ENCODE measurements around the gene ZNF853.
"Not testable (repeated sequence)": the region's sequence is repeated elsewhere in the genome, so short reads cannot be mapped to it uniquely, and the experiment has no call there.

The ZNF853 gene

DNA sequence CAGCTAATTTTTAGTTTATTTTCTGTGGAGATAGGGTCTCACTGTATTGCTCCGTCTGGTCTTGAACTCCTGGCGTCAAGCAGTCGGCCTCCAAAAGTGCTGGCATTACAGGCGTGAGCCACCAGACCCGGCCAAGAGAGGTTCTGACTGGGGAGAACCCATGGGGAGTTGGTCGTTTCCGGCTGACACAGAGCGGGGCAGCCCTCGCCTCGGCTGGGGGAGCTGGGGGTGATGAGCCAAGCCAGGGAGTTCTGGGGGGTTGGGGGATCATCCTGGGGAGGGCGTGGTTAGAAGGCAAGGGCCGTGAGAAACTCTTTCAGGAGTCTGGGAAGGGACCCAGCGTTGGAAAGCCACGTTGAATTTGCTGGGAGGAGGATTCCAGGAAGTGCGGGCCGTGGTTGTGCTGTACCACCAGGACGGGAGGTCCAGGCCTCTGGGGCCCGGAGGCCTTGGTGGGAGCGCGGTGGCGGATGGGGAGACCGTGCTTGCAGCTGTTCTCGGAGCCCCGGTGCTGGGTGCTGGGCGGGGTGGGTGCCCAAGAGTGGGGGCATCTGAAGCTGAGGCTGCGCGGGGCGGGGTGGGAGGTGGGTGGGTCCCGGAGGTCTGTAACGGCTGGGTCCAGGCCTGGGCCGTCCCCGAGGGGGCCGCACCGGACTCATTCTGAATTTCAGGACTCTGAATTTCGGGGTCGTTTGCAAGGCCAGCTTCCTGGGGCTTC is 8.4 kb upstream of the ZNF853 start:
- DNase-seq (ENCODE audit: low read depth, low spot score): no peak

DNA sequence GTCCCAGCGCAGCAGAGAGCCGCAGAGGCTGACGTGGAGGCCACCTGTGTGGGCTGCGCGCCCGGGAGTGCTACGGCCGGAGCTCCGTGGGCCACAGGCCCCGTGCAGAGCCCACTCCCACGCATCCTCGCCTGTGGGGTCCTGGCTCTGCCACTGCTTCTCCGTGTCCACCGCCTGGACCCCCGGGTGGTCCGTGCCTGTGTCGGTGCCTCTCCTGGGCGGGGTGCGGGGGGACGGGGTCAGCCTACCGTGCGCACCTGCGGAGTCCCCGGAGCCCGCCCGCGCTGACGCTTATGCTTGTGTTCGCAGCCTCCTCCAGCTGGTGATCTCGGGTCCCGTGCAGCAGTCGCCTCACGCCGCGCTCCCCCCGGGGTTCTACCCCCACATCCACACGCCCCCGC is 7.8 kb upstream of the ZNF853 start:
- DNase-seq (ENCODE audit: low read depth, low spot score): no peak

DNA sequence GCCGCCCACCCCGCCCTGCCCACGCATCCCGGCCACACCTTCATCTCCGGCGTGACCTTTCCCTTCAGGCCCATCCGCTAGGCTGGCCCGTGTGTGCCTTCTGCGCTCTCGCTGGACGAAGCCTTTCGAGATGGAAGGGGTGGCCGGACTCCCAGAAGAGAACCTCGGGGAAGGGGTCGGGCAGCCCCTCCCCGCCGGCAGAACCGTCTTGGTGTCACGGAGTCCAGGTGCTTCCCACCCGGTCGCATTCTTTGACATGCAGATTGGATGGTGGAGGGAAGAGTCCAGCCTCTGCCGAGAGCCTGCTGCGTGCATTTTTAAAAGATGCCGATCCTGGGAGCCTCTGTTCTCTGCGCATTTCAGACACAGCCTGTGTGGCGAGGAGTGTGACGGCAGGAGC is 7.3 kb upstream of the ZNF853 start:
- DNase-seq (ENCODE audit: low read depth, low spot score): no peak

DNA sequence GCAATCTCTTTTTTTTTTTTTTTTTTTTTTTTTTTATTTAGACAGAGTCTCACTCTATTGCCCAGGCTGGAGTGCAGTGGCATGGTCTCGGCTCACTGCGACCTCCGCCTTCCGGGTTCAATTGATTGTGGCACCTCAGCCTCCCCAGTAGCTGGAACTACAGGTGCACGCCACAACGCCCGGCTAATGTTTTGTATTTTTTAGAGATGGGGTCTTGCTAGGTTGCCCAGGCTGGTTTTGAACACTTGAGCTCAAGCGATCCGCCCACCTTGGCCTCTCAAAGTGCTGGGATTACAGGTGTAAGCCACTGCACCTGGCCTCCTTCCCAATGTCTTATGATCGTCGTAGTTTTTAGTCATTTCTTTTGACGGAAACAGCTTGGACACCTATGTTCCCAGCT is 6.6 kb upstream of the ZNF853 start:
- DNase-seq (ENCODE audit: low read depth, low spot score): no peak

DNA sequence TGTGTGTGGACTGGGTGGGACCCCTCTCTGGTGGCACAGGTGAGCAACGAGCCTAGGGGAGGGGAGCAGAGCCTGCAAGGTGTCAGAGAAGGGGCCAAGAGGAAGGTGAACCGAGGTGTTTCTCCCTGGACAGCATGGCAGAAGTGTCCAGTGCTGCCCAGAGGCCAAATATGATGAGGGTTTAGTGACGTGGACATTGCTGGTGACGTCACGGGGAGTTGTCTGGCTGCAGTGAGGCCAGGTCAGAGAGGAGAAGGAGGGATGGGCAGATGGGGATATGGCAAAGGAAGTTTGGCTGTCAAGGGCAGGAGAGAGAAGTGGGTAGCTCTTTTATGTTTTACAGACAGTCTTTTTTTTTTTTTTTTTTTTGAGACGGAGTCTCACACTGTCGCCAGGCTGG is 2.6 kb upstream of the ZNF853 start:
- DNase-seq (ENCODE audit: low read depth, low spot score): no peak

DNA sequence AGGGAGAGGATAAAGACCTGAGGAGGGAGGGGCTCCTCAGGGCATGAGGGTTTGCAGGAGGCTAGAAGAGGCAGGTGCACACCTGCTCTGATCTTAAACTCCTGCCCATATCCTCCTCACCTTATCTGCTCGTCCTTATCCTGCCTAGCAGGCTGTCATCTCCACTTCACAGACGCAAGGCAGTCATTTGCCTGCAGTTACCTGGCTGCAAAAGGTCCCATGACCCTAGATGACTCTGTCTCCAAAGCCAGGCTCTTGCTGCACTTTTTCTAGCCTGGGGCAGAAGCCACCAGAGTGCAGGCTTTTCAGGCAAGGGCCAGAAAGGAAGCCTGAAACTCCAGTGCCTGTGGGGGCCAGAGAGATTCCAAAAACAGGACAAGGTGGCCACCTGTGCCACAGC is 1.7 kb upstream of the ZNF853 start:
- DNase-seq (ENCODE audit: low read depth, low spot score): no peak

DNA sequence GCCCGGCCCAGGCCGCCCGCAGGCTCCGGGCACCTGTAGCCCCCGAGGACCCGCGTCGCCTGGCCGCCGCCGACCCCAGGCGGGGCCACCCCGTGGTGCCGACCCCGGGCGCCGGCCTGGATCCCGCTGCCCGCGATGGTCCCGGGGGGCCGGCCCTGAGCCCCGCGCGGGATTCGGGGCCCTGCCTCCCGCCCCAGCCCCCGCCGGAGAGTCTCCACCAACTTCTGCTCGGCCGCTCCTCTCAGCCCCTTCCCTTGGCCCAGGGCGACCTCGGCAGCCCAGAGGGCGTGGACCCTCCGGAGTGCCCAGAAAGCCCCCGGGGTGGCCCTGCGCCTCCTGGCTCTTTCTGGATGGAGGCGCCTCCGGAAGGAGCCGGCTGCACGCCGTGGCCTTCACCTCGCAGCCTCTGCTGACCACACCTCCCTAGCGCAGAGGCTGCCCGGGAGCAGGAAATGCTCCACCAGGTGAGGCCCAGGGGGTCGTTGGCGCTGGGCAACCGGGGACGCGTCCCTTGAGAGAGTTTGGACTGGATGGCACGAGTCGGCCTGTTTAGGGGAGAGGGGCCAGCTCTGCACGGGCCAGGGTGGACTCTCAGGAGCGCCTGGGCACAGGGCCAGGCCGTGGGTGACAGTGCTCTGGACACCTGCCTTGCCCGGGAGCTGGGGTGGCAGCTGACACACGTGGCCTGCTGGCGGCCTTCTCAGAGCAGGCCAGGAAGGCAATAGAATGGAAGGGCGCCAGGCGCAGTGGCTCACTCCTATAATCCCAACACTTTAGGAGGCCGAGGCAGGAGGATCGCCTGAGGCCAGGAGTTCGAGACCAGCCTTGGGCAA is 529 bp downstream of the ZNF853 start:
- peak; percentile 53 for DNase-seq (ENCODE audit: low read depth, low spot score)

DNA sequence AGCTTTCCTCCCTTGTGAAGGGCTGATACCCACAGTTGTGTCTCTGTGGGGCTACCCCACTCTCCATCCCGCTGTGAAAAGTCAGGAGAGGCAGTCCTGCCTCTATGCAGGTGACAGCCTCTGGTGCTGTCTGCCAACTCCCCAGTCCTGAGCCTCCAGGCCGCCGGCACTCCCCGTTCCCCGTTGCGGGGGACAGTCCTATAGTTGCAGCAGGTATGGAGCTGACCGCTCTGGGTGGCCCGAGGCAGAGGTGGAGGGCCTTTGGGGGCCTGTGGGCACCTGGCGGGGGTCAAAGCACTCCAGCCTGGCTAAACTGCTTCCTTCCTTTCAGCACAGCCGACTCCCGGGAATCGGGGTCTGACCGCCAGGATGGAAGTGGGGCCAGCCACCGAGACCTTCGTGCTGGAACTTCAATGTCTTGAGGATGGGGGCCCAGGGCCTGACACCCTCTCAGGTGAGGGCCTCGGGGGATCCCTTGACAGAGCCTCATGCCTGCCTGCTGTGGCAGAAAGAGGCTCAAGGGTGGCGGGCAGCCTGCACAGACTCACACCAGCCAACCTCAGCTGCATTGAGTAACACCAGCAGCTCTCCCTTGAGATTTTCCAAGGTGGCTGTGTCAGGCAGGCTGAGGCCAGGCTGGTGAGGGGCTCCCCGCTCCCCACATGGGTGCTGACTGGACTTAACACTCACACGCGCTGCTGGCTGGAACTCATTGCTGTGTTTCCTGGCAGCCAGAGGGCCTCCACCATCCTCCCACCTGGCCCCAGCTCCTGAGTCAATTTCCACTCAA is 1.6 kb downstream of the ZNF853 start:
- no peak for DNase-seq (ENCODE audit: low read depth, low spot score)

DNA sequence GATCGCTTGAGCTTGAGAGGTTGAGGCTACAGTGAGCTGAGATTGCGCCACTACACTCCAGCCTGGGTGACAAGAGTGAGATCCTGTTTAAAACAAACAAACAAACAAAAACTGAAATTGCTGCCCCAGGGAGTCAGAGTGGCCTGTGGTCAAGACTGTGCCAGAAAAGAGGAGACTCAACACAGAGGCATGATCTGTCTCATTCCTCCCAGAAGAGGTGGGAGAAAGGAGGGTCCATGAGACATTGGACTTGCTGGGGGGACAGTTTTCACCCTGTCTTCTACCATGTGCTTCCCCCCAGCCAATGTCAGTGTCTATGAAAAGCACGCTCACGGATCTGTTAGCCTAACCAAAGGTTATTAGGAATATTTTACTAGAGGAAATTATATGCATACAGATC is 3.2 kb downstream of the ZNF853 start:
- peak; percentile 26 for DNase-seq (ENCODE audit: low read depth, low spot score)

DNA sequence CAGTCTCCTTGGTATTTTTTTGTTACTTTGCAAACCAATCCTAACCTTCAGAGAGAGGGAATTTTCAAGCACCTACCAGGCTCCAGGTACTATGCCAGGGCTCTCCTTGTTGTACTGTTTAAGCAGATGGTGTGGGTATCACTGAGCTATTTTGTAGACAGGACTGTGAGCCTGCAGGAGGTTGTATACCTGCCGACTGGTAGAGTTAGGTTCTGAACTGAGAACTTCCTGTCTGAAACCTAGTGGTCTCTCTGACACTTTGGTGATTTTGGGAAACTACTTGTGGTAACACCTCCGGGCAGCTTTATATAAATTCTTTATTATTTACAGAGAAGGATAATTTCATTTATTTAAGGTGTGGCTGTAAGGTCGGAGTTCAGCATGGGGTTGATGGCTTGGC is 4.6 kb downstream of the ZNF853 start:
- DNase-seq (ENCODE audit: low read depth, low spot score): no peak

DNA sequence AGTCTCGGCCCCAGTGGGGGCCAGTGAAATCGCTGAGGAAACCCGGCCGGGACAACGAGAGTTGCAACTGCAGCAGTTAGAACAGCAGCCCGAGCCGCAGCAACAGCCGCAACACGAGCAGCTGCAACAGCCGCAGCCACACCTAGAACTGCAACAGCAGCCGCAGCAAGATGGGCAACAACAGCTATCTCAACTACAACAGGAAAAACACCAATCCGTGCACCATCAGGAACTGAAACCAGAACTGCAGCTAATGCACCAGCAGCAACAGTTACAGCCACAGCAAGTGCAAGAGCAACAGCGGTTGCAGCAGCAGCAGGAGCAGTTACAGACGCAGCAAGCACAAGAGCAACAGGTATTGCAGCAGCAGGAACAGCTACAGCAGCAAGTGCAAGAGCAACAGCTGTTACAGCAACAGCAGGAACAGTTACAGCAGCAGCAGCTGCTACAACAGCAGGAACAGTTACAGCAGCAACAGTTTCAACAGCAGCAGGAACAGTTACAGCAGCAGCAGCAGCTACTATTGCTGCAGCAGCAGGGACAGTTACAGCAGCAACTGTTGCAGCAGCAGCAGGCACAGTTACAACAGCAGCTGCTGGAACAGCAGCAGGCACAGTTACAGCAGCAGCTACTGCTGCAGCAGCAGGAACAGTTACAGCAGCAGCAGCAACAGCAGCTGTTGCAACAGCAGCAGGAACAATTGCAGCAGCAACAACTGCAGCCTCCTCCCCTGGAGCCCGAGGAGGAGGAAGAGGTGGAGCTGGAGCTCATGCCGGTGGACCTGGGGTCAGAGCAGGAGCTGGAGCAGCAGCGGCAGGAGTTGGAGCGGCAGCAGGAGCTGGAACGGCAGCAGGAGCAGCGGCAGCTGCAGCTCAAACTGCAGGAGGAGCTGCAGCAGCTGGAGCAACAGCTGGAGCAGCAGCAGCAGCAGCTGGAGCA is 6.1 kb downstream of the ZNF853 start:
- no peak for DNase-seq (ENCODE audit: low read depth, low spot score)

DNA sequence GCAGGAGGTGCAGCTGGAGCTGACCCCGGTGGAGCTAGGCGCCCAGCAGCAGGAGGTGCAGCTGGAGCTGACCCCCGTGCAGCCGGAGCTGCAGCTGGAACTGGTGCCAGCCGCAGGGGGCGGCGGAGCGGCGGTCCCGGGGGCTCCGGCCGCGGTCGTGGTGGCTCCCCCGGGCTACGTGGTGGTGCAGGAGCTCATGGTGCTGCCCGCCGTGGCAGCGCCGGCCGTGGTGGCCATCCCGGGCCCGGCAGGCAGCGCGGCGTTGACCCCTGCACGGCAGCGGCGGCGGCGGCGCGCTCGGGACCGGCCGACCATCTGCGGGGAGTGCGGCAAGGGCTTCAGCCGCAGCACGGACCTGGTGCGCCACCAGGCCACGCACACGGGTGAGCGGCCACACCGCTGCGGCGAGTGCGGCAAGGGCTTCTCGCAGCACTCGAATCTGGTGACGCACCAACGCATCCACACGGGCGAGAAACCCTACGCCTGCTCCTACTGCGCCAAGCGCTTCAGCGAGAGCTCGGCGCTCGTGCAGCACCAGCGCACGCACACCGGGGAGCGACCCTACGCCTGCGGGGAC is 6.8 kb downstream of the ZNF853 start:
- no peak for DNase-seq (ENCODE audit: low read depth, low spot score)

DNA sequence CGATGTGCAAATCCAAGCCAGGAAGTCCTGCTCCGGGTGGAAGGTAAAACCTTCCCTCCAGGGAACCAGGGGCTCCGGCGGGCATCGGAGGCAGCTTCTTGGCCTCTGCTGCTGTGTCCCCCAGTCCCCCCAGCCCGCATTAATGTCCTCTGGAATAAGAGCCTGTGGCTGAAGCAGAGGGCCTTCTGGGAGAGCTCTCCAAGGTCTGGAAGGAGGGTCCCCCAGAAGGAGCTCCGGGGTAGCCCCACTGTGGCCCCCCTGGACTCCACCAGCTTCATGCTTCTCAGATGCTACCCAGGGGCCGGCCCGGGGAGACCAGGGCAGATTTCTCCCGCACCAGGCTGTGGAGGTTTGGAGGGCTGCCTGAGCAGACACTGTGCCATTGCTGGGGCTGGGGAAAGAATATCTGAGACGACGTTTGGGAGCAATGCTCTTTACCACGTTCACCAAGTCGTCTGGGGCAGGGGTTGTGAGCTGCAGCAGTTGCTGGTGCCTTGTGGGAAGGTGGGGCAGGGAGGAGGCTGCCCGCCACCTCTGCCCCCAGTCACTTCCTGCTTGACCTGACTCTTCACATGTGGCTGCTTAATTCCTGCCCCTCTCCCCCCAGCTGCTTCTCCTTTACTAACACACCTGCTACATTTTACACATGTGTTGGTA is 8.3 kb downstream of the ZNF853 start:
- DNase-seq (ENCODE audit: low read depth, low spot score): no peak

DNA sequence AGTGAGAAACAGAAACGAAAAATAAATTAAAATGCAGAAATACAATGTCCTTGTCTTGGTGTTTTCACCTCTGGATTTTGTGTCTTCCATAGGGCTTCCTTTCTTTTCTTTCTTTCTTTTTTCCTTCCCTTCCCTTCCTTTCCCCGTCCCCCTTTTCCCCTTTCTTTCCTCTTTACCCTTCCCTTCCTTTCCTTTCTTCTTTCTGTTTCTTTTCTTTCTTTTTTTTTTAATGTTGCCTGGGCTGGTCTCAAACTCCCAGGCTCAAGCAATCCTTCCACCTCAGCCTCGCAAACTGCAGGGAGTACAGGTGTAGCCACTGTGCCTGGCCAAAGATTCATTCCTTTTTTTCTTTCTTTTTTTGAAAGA is 8.8 kb downstream of the ZNF853 start:
- no peak for DNase-seq (ENCODE audit: low read depth, low spot score)

DNA sequence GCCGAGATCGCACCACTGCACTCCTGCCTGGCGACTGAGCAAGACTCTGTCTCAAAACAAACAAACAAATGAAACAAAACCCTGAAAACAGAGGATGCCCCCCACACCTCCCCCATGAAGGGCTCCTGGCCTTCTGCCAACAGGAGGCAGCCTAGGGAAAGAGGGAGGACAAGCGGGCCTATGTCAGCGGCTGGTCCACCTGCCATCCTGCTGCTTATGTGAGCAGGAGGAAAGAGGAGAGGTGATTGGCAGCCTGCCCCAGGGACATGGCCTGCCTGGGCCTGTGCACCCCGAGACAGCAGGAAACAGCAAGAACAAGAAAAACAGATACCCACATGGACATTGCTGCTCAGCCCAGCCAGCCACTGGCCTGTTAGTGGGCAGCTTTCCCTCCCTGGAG is 12.6 kb downstream of the ZNF853 start:
- DNase-seq (ENCODE audit: low read depth, low spot score): no peak

DNA sequence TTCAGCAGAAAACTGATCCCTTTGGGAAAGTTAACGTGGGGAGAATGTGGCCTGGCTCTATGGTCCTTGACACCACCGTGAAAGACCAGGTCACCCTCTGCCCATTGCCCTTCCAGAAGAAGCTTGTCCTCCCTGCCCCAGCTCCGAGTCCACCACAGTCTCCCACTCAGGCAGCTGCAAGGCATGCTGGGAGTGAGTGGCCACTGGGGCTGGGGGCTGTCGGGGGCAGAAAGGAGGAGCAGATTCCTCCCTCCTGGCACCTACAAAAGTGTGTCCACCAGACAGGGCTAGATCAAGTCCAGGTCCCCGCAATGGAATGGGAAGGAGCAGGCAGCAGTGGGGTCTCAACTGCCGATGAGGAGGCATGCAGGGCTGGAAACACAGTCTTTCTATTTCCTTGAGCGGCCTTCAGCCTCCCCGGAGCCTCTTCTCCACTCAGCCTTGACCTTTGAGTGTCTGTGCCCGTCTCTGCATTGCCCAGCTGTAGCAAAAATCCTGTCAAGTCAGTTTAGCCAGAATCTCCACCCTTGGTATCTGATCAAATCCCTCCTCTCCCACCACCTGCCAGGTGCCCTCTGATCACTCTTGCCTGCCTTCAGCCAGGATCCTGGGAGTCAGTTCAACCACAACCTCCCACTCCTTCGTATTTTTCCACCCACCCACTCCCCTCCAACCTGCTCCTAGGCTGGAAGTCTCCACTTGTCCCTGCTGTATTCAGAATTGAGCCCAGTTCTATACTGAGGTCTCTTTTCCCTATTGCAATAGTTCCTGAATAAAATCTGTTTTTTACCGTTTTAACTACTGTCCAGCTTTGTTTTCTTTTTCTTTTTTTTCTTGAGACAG is 14.8 kb downstream of the ZNF853 start:
- no peak for DNase-seq (ENCODE audit: low read depth, low spot score)

DNA sequence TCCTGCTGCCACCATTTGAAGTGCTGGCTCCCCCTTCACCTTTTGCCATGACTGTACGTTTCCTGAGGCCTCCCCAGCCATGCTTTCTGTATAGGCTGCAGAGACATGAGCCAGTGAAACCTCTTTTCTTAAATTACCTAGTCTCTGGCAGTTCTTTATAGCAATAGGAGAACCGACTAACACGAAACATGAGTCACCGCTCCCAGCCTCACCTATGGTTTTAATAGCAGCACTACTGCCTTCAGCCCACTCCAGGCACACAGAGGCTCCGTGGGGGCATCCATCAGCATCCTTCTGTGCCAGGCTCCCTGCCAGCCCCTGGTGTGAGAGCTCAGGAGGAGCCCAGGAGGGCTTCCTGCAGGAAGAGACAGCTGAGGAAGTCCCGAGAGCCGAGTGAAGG is 16.2 kb downstream of the ZNF853 start:
- no peak for DNase-seq (ENCODE audit: low read depth, low spot score)

DNA sequence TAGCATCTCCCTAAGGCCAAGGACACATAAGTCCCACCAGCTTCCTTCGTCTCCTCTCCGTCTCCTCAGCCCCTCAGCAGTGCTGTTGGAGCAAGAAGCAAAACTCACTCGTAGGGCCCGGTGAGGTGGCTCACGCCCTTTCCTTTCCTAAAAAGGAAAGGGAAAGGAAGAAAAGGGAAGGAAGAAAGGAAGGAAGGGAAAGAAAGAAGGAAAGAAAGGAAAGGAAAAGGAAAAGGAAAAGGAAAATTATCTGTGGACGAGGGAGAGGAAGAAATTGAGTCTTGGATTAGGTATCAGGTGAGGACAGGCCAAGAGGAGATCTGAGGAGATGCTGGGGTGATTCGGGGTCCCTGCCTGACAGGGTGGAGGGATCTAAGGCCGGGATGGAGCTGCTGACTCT is 18.6 kb downstream of the ZNF853 start:
- DNase-seq (ENCODE audit: low read depth, low spot score): no peak

DNA sequence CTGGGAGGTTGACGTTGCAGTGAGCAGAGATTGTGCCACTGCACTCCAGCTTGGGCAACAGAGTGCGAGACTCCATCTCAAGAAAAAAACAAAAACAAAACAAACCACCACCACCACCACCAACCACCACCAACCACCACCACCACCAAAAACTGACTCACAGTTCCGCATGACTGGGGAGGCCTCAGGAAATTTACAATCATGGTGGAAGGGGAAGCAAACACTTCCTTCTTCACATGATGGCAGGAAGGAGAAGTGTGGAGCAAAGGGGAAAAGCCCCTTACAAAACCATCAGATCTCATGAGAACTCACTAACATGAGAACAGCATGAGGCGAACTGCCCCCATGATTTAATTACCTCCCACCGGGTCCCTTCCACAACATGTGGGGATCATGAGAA is 19.6 kb downstream of the ZNF853 start:
- DNase-seq (ENCODE audit: low read depth, low spot score): not testable (repeated sequence)
